ENCODE data around the gene LYPLAL1.

GRCh38 chr1:219163401-219163954 is 10.2 kb upstream of the LYPLAL1 start:
- TF ChIP-seq POLR2A (IDR thresholded peaks at IDR 0.05) (no peak), CTCF (IDR thresholded peaks at IDR 0.05) (no peak)
